Measurements from ENCODE around the gene AIFM3.
"Not testable (repeated sequence)": the region's sequence is repeated elsewhere in the genome, so short reads cannot be mapped to it uniquely, and the experiment has no call there.

Gene AIFM3

DNA sequence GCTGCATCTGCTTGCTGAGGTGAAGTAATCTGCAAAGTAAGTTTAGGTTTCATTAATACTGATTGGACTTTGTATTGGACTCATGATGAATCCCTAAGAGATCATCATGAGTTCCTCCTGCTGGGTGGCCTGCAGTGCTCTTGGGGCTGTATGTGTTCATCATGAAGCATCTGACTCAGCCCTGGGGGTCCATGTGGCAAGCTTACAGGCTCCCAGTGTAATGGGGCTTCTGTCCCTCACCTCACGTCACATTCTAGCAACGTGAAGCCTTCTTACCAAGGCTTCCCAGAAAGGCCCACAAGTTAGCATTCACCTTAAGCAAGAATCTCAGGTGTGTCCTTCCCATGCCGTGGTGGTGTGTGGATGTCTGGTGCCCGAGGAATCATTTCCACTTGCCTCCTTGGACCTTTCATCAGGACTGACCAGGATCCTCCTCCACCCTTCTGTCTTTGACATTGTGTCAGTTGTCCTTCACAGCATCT, 26.1 kb upstream of the AIFM3 start:
- no peak for DNase-seq (ENCODE audit: low read depth in 2 of 2)

DNA sequence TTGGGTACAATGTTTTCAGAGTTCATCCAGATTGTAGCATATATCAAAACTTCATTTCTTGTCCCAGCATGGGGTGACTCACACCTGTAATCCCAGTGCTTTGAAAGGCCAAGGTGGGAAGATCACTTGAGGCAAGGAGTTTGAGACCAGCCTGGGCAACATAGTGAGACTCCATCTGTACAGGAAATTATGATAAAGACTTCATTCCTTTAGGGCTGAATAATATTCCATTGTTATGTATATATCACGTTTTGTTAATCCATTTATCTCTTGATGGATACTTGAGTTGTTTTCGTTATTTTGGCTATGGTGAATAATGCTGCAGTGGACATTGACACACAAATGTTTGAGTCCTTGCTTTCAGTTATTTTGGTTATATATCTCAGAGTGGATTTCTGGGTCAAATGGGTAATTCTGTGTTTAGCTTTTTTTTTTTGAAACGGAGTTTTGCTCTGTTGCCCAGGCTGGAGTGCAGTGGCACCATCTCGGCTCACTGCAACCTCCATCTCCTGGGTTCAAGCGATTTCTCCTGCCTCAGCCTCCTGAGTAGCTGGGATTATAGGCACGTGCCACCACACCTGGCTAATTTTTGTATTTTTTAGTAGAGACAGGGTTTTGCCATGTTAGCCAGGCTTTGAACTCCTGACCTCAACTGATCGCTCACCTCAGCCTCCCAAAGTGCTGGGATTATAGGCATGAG, 24.7 kb upstream of the AIFM3 start:
- DNase-seq (ENCODE audit: low read depth in 2 of 2), result not testable (repeated sequence)

GRCh38 chr22:20943104-20943933, 23.7 kb upstream of the AIFM3 start:
- DNase-seq (ENCODE audit: low read depth in 2 of 2), result no peak

GRCh38 chr22:20944042-20944441, 23.0 kb upstream of the AIFM3 start:
- no peak for DNase-seq (ENCODE audit: low read depth in 2 of 2)

- DNase-seq (ENCODE audit: low read depth in 2 of 2), result no peak
Measured at GRCh38 chr22:20945578-20945934, 21.5 kb upstream of the AIFM3 start.

DNA sequence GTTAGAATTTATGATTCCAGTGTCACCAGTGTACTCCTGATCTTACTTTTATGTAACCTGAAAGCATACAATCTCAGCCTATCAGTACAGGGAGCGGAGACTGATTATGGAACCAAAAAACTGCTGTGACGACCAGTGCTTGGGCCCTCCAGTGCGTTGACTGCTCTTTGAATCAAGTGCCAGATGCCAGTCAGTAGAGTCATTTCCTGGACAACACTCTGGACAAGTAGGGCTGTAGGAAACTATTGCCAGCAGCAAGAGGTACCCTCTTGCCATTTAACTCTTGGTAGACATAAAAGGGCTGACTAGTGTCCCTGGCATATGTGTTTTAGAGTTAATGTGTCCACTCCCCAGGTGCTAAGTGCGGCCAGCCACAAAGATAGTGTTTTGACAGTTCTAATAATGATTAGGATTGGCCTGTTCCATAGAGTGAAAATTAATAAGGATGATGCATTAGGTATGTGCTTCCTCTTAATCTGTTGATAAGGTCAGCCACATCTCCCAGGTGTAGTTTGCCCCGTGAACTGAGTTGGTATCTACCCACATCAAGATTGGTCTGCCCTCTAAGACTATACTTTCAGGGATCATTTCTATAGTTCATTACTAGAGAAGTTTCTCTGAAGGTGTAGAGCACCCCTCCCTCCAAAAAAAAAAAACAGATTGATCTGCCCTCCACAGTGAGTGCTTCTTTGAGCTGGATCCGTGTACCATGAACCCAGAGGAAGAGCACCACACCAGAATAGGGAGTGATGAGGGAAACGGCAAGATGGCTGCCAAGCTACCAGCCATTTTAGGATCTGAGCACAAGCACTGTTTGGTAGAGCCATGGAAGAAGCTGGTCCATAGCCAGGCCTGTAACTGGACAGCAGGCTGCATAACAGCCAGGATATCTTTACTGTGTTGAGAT, 20.7 kb upstream of the AIFM3 start:
- DNase-seq (ENCODE audit: low read depth in 2 of 2), result no peak

DNA sequence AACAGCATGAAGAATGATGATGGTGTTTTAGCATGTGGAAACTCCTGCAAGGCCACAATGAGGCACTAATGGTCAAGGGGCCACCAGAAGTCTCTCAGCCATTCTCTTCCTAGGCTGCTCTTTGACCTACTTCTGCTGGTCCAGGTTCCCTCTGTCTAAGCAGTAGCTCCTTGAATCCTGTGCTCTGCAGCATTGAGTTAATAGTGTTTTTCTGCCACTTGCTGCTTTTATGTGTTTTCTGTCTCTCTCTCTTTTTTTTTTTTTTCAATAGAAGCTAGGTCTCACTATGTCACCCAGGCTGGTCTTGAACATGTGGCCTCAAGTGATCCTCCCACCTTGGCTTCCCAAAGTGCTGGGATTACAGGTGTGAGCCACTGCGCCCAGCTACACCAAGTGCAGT, 20.1 kb upstream of the AIFM3 start:
- DNase-seq (ENCODE audit: low read depth in 2 of 2), result no peak

- DNase-seq (ENCODE audit: low read depth in 2 of 2), result no peak
Measured at GRCh38 chr22:20948450-20948849, 18.6 kb upstream of the AIFM3 start.

DNA sequence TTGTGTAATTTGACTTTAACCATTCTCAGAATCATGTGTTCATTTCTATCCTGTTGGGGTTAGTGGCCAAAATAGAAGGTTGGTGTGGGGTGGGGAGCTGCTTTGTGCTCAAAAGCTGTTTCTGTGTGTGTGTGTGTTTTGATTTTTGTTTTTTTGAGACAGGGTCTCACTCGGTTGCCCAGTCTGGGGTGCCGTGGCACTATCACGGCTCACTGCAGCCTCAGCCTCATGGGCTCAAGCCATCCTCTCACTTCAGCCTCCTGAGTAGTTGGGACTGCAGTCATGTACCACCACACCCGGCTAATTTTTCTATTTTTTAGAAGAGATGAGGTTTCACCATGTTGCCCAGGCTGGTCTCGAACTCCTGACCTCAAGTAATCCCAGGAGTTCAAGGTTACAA, 18.1 kb upstream of the AIFM3 start:
- DNase-seq (ENCODE audit: low read depth in 2 of 2), result no peak

DNA sequence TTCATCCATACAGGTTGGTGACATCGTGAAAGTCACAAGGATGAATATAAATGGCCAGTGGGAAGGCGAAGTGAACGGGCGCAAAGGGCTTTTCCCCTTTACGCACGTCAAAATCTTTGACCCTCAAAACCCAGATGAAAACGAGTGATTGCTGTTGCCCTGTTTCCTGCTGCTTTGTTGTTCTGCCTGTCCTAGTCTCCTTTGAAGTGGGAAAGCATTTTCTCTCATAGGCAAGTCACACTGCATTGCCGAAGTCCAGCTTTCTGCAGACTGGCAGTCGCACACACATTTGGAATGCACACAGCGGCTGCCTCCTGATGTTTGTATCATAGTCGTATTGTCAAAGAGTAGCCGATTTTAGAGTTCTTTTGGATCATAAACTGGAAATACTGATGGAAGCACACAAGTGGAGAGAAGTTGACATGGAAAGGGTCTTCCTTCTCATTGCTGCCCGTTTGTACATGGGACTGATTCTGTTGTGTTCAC, 17.3 kb upstream of the AIFM3 start:
- no peak for DNase-seq (ENCODE audit: low read depth in 2 of 2)

DNA sequence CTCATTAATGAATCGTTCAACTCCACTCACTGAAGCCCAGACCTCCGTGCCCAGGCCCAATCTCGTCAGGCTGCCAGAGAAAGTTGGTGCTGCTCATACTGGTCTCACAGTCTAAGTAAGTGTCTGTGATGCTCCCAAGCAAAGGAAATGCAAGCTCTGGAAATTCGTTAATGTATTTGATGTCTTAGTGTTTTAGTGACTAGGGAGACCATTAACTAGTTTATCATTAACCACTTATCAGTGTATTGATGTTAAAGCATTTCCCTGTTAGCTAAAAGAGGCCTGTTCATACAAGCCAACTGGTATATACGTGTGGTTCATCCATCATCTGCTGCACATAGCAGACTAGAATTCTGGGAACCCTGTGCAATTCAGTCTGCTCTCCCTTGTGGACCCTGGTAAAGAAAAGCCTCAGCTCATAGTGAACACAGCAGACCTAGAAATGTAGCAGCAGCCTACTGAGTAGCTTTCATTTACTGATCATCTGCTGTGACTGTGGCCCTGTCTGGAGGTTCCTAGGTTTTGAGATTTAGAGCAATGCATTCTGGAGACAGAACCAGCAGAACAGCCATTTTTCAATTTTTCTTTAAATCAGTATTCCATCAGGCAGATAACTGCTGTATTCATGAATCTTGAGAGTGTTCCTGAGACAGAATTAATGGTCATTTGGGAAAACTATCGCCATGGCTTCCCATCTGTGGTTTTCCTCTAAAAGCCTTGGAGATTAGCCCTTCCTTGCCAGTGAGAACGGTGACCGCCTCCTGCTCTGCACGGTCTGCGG, 15.7 kb upstream of the AIFM3 start:
- no peak for DNase-seq (ENCODE audit: low read depth in 2 of 2)

DNA sequence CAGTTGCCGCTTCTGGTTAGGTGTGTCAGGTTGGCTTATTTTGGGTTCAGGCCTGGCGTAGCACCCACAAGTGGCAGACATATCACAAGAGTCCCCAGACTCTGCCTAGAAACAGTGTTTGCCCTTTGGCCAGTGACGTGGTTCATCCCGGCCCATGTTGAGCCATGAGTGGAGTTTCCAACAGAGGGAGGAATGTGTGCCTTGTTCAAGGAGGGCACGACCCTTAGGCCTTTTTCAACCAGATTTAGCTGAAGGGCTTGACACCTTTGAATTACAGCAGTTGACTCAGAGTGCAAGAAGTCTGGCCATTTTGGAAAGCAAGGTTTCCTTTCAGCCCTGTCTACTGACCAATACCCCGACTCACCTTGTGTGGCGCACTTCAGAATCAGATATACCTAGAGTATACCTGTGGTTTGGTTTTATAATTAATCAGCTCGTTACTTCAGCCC, 15.1 kb upstream of the AIFM3 start:
- no peak for DNase-seq (ENCODE audit: low read depth in 2 of 2)

GRCh38 chr22:20952544-20953341, 14.3 kb upstream of the AIFM3 start:
- no peak for DNase-seq (ENCODE audit: low read depth in 2 of 2)

- DNase-seq (ENCODE audit: low read depth in 2 of 2), result no peak
Measured at GRCh38 chr22:20953342-20953608, 13.8 kb upstream of the AIFM3 start.

DNA sequence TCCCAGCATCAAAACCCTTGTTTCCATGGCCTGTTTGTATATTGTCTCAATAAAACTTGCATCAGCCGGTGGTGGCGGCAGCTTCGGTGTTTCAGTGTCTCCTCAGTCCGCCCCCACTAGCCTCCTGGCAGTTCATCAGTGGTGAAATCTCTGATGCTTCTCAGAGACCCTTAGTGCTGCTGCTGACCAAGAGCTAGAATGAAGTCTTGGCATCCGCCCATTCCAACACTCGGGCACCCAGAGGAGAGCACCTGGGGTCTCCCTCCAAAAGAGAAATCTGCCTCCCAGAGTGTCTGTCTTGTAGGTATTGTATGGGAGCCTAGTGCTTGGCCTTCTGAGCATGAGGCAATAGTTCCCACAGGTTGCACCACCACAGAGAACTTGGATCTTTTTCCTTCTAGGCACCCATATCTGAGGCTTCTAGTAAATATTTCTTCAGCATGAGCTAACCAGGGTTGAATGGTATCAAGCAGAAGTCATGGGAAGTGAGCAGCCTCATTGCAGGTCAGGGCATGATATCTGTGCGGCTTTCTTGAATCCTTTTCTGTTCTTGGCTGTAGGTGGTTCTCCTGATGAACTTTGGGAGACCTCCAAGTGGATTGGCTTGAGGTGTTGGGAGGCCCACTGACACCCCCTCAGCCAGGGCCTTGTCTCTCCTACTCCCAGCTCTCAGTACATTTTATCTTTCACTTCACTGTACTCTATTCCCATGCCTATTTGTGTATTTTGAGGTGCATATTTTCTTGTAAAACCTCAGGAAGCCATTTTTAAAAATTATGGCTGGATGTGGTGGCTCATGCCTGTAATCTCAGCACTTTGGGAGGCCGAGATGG, 13.2 kb upstream of the AIFM3 start:
- no peak for DNase-seq (ENCODE audit: low read depth in 2 of 2)

DNA sequence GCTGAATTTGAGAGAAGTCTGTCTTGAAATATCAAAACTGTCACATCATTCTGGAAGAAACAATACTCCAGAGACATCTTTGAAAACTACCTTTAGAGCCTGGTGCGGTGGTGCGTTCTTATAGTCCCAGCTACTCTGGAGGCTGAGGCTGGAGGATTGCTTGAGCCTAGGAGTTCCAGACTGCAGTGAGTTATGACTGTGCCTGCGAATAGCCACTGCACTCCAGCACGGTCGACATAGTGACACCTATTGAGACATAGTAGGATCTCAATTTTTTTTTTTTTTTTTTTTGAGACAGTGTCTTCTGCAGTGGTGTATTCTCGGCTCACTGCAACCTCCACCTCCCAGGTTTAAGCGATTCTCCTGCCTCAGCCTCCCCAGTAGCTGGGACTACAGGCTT, 11.5 kb upstream of the AIFM3 start:
- no peak for DNase-seq (ENCODE audit: low read depth in 2 of 2)

DNA sequence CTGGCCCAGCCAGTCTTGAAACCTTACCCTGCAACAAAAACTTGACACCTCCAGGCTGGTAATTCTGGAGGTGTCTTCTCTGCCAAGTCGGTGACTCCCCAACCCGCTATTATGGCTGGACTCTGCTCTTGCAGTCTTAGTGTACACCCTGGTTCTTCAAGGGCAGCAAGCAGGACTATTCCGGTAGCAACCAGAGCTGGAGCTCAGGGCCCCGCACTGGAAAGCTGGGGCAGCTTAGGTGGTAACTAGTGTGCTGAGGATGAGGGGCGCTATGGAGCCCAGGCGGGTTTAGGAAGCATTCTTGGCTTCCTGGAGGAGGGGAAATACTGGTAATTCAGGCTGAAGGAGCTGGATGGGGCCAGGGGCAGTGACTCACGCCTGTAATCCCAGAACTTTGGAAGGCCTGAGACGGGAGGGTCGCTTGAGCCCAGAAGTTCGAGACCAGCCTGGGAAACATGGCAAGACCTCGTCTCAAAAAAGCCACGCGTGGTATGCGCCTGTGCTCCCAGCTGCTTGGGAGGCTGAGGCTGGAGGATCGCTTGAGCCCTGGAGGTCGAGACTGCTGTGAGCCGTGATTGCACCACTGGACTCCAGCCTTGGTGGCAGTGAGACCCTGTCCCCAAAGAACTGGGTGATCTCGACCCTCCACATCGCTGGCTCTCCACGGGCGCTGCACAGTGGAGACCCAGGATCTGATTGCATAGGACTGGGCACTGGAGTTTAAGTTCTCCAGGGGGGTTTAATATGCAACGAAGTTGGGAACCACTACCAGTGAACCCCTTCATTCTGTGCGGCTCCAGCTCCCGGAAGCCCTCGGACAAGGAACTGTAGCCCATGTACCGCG, 10.6 kb upstream of the AIFM3 start:
- no peak for DNase-seq (ENCODE audit: low read depth in 2 of 2)

GRCh38 chr22:20957102-20957682, 9.9 kb upstream of the AIFM3 start:
- DNase-seq (ENCODE audit: low read depth in 2 of 2), result no peak
